H1 (cell line): ENCODE results near the gene PLEKHA5.

Source experiments
- ATF2 ChIP-seq: IDR thresholded peaks from 2 replicates; pipeline ENCODE4 v1.6.1; 2012; ENCODE audit warnings: low read length, inconsistent platforms
- CEBPB ChIP-seq: IDR thresholded peaks from 2 replicates; pipeline ENCODE4 v1.6.1; 2012; ENCODE audit warnings: low read depth, low read length
- HDAC6 ChIP-seq: IDR thresholded peaks from one replicate; pipeline ENCODE4 v1.7.1; 2012; ENCODE audit warnings: low read depth, mild to moderate bottlenecking, inconsistent platforms, low read length, moderate library complexity
- POLR2A ChIP-seq, 2 experiments: IDR thresholded peaks; 1 replicate in 1 of 2; 2 replicates in 1 of 2; pipeline ENCODE4 v1.6.1; 2011; ENCODE audit warnings: low read depth in 2 of 2, low read length in 2 of 2, mild to moderate bottlenecking in 2 of 2; ENCODE audit errors: control extremely low read depth in 1 of 2
- POLR2AphosphoS5 ChIP-seq: IDR thresholded peaks from 2 replicates; pipeline ENCODE4 v1.6.1; 2011; ENCODE audit warnings: low read depth, low read length
- RAD21 ChIP-seq, 2 experiments: IDR thresholded peaks in 1 of 2; conservative IDR thresholded peaks in 1 of 2; 2 replicates each; pipeline ENCODE4 v1.6.1; 2011; ENCODE audit warnings: low read depth in 2 of 2, low read length in 2 of 2, improper control_type of control experiment in 1 of 2, inconsistent platforms in 1 of 2, mild to moderate bottlenecking in 1 of 2, moderate library complexity in 1 of 2
- TF ChIP-seq, protein P1 (sequence below), 3 experiments: IDR thresholded peaks; 1 replicate in 2 of 3; 2 replicates in 1 of 3; pipeline versions ENCODE4 v1.5.1 to v1.6.1; 2011; ENCODE audit warnings: low read length in 3 of 3, mild to moderate bottlenecking in 3 of 3, inconsistent platforms in 2 of 3, low read depth in 1 of 3, moderate library complexity in 1 of 3; ENCODE audit not compliant: insufficient read depth in 1 of 3; ENCODE audit errors: control extremely low read depth in 1 of 3
- TF ChIP-seq, protein P2 (sequence below): IDR thresholded peaks from 2 replicates; pipeline ENCODE4 v1.6.1; 2012; ENCODE audit warnings: inconsistent platforms

- TF ChIP-seq, protein P1, sequence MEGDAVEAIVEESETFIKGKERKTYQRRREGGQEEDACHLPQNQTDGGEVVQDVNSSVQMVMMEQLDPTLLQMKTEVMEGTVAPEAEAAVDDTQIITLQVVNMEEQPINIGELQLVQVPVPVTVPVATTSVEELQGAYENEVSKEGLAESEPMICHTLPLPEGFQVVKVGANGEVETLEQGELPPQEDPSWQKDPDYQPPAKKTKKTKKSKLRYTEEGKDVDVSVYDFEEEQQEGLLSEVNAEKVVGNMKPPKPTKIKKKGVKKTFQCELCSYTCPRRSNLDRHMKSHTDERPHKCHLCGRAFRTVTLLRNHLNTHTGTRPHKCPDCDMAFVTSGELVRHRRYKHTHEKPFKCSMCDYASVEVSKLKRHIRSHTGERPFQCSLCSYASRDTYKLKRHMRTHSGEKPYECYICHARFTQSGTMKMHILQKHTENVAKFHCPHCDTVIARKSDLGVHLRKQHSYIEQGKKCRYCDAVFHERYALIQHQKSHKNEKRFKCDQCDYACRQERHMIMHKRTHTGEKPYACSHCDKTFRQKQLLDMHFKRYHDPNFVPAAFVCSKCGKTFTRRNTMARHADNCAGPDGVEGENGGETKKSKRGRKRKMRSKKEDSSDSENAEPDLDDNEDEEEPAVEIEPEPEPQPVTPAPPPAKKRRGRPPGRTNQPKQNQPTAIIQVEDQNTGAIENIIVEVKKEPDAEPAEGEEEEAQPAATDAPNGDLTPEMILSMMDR (IDR thresholded peaks at IDR 0.05; ENCODE audit: control extremely low read depth in 1 of 3, insufficient read depth in 1 of 3, low read depth in 1 of 3, low read length in 3 of 3), result no peak
- TF ChIP-seq ATF2, result no peak
- TF ChIP-seq, protein P2, sequence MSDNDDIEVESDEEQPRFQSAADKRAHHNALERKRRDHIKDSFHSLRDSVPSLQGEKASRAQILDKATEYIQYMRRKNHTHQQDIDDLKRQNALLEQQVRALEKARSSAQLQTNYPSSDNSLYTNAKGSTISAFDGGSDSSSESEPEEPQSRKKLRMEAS, result no peak
- TF ChIP-seq RAD21 (IDR thresholded peaks at IDR 0.05 in 1 of 2, conservative IDR thresholded peaks at IDR 0.05 in 1 of 2; ENCODE audit: low read depth in 2 of 2, low read length in 2 of 2), result no peak
- no peak for TF ChIP-seq POLR2AphosphoS5
- TF ChIP-seq CEBPB, result no peak
- TF ChIP-seq HDAC6, result no peak
- no peak for TF ChIP-seq POLR2A (IDR thresholded peaks at IDR 0.05; ENCODE audit: control extremely low read depth in 1 of 2, low read depth in 2 of 2, low read length in 2 of 2)
Measured at GRCh38 chr12:19212245-19212644, 82.7 kb downstream of the PLEKHA5 start.
